Calu3 (cell line): ENCODE measurements around the gene KIF26A. TPM values are rescaled to one million over a fixed set of nuclear protein-coding genes. Genes with fewer than 3 reads are reported as not detected.

Experiments used
- BruUV-seq: library from RNA; stranded (reverse); fragments of 400-500 nt; replicated peaks from 2 replicates; lab custom pipeline; 2021; lab: Mats Ljungman, UMichigan
- CTCF ChIA-PET: fragments of 300-600 bp; sonication (Branson Sonifier 250); formaldehyde crosslinking; loops from one replicate; lab custom pipeline; 2022; ENCODE audit warnings: antibody characterized with exemption; lab: Charles Lee
- DNase-seq: peaks from one replicate; pipeline ENCODE4 v3.0.0; 2022
- H3K27ac Mint-ChIP-seq: one replicate; pipeline ENCODE4 v1.8.0; 2022; ENCODE audit warnings: mixed read lengths; ENCODE audit not compliant: unreplicated experiment
- H3K27me3 Mint-ChIP-seq: one replicate; pipeline ENCODE4 v1.8.0; 2022; ENCODE audit warnings: mixed read lengths; ENCODE audit not compliant: unreplicated experiment
- H3K36me3 Mint-ChIP-seq: one replicate; pipeline ENCODE4 v1.8.0; 2022; ENCODE audit warnings: mild to moderate bottlenecking, moderate library complexity, mixed read lengths; ENCODE audit not compliant: insufficient read depth, unreplicated experiment
- H3K4me1 Mint-ChIP-seq: one replicate; pipeline ENCODE4 v1.8.0; 2022; ENCODE audit warnings: mild to moderate bottlenecking, low read depth, mixed read lengths; ENCODE audit not compliant: unreplicated experiment
- H3K4me3 Mint-ChIP-seq: one replicate; pipeline ENCODE4 v1.8.0; 2022; ENCODE audit warnings: mild to moderate bottlenecking, low read depth, moderate library complexity, mixed read lengths; ENCODE audit not compliant: unreplicated experiment
- H3K9me3 Mint-ChIP-seq: one replicate; pipeline ENCODE4 v1.8.0; 2022; ENCODE audit warnings: low read depth, mixed read lengths; ENCODE audit not compliant: unreplicated experiment
- CTCF ChIP-seq: fragments of 200-600 bp; IDR thresholded peaks from one replicate; pipeline ENCODE4 v1.8.0; 2022; ENCODE audit warnings: antibody characterized with exemption; ENCODE audit not compliant: unreplicated experiment
- intact Hi-C: fragments of 100-400 bp; cut with micrococcal nuclease; formaldehyde crosslinking; loops from one replicate; pipeline ENCODE4 v1.10.0; 2022; ENCODE audit not compliant: unreplicated experiment
- total RNA-seq: library from RNA; stranded (reverse); gene quantifications from 2 replicates; pipeline ENCODE4 v1.2.3, GENCODE V29; 2022

Gene KIF26A
- total RNA-seq, 1 experiment from 2014 or later = 0.07 TPM

GRCh38 chr14:104116756-104117340, 21.5 kb upstream of the KIF26A start:
- BruUV-seq = no TSS peak
- peak; percentile 79 for DNase-seq
- no peaks in the 10 kb centered on the region for H3K9me3 Mint-ChIP-seq
- CTCF ChIA-PET = no interaction called here
- H3K36me3 Mint-ChIP-seq = peaks cover 25% of the 10 kb centered on the region
- H3K4me1 Mint-ChIP-seq = no peaks in the 10 kb centered on the region
- intact Hi-C loops = no loop called here
- H3K27ac Mint-ChIP-seq = no peak overlapping the region
- no peak for TF ChIP-seq CTCF
- H3K4me3 Mint-ChIP-seq = peak overlapping the region; percentile 69
- H3K27me3 Mint-ChIP-seq = peaks cover 69% of the 10 kb centered on the region

GRCh38 chr14:104117341-104118005, 20.9 kb upstream of the KIF26A start:
- H3K9me3 Mint-ChIP-seq = no peaks in the 10 kb centered on the region
- H3K27ac Mint-ChIP-seq = no peak overlapping the region
- H3K27me3 Mint-ChIP-seq = peaks cover 69% of the 10 kb centered on the region
- no peaks in the 10 kb centered on the region for H3K4me1 Mint-ChIP-seq
- CTCF ChIA-PET = no interaction called here
- H3K36me3 Mint-ChIP-seq = peaks cover 22% of the 10 kb centered on the region
- no TSS peak for BruUV-seq
- DNase-seq = no peak
- intact Hi-C loops = no loop called here
- peak overlapping the region; percentile 69 for H3K4me3 Mint-ChIP-seq
- TF ChIP-seq CTCF = no peak

- Mint-ChIP-seq H3K9me3 (no peaks in the 10 kb centered on the region), H3K4me3 (peak overlapping the region; percentile 69), H3K27ac (no peak overlapping the region), H3K36me3 (peaks cover 16% of the 10 kb centered on the region), H3K4me1 (no peaks in the 10 kb centered on the region), H3K27me3 (peaks cover 69% of the 10 kb centered on the region)
- peak; percentile 1 for DNase-seq
- intact Hi-C loops = no loop called here
- TF ChIP-seq CTCF = no peak
- BruUV-seq = no TSS peak
- CTCF ChIA-PET = no interaction called here
Observed at GRCh38 chr14:104118006-104118844, 20.2 kb upstream of the KIF26A start.

- no peak for DNase-seq
- no peak for TF ChIP-seq CTCF
- peaks cover 16% of the 10 kb centered on the region for H3K36me3 Mint-ChIP-seq
- BruUV-seq = no TSS peak
- intact Hi-C loops = no loop called here
- H3K27ac Mint-ChIP-seq = no peak overlapping the region
- H3K4me3 Mint-ChIP-seq = no peak overlapping the region
- CTCF ChIA-PET = no interaction called here
- H3K27me3 Mint-ChIP-seq = peaks cover 76% of the 10 kb centered on the region
- no peaks in the 10 kb centered on the region for H3K4me1 Mint-ChIP-seq
- peaks cover 6% of the 10 kb centered on the region for H3K9me3 Mint-ChIP-seq
Observed at GRCh38 chr14:104119119-104119487, 19.3 kb upstream of the KIF26A start.
